SK-N-SH treated with all-trans-retinoic acid at 6 μM for 48 hours (cell line): ENCODE results near the gene DGKI.

Experiments
- ATAC-seq: fragments of 200-7000 bp; cut with Tn5 transposase; 3 replicates; pipeline ENCODE4 v1.9.1; 2020; ENCODE audit warnings: mild to moderate bottlenecking, moderate library complexity
- ARNTL ChIP-seq: fragments of 450-650 bp; formaldehyde crosslinking; IDR thresholded peaks from 2 replicates; pipeline ENCODE4 v1.5.0; 2020; ENCODE audit warnings: low read depth, mild to moderate bottlenecking, moderate library complexity, borderline replicate concordance
- BACH2 ChIP-seq: fragments of 250-450 bp; sonication (Bioruptor Pico); IDR thresholded peaks from 2 replicates; pipeline ENCODE4 v1.9.0; 2021; ENCODE audit warnings: mild to moderate bottlenecking, borderline replicate concordance
- CSDC2 ChIP-seq: fragments of 250-450 bp; sonication (Bioruptor Pico); IDR thresholded peaks from 2 replicates; pipeline ENCODE4 v1.5.0; 2020; ENCODE audit warnings: mild to moderate bottlenecking, moderate library complexity
- CSRNP3 ChIP-seq: fragments of 250-450 bp; sonication (Bioruptor Pico); IDR thresholded peaks from 2 replicates; pipeline ENCODE4 v1.5.1; 2021; ENCODE audit warnings: mild to moderate bottlenecking, moderate library complexity
- ESRRG ChIP-seq: fragments of 250-450 bp; sonication (Bioruptor Pico); IDR thresholded peaks from 2 replicates; pipeline ENCODE4 v1.6.1; 2021; ENCODE audit warnings: mild to moderate bottlenecking
- ISL1 ChIP-seq: fragments of 250-450 bp; sonication (Bioruptor Pico); IDR thresholded peaks from 2 replicates; pipeline ENCODE4 v2.1.2; 2022; ENCODE audit warnings: mild to moderate bottlenecking, moderate library complexity
- OSR1 ChIP-seq: fragments of 250-450 bp; sonication (Bioruptor Pico); IDR thresholded peaks from 2 replicates; pipeline ENCODE4 v1.8.0; 2022; ENCODE audit warnings: moderate library complexity, mild to moderate bottlenecking, inconsistent platforms
- PATZ1 ChIP-seq: fragments of 250-450 bp; sonication (Bioruptor Pico); IDR thresholded peaks from 2 replicates; pipeline ENCODE4 v1.8.0; 2020; ENCODE audit warnings: mild to moderate bottlenecking, moderate library complexity, borderline replicate concordance
- PPARA ChIP-seq: fragments of 250-450 bp; sonication (Bioruptor Pico); IDR thresholded peaks from 2 replicates; pipeline ENCODE4 v1.5.0; 2020; ENCODE audit warnings: mild to moderate bottlenecking, borderline replicate concordance
- RARB ChIP-seq: fragments of 250-450 bp; sonication (Bioruptor Pico); IDR thresholded peaks from 2 replicates; pipeline ENCODE4 v1.8.0; 2021; ENCODE audit warnings: mild to moderate bottlenecking, moderate library complexity
- SNAI2 ChIP-seq: fragments of 250-450 bp; sonication (Bioruptor Pico); IDR thresholded peaks from 2 replicates; pipeline ENCODE4 v1.5.0; 2020; ENCODE audit warnings: mild to moderate bottlenecking, moderate library complexity
- TOX ChIP-seq: fragments of 250-450 bp; sonication (Bioruptor Pico); IDR thresholded peaks from 2 replicates; pipeline ENCODE4 v1.8.0; 2021; ENCODE audit warnings: mild to moderate bottlenecking, moderate library complexity, borderline replicate concordance
- ZC3H10 ChIP-seq: fragments of 250-450 bp; sonication (Bioruptor Pico); IDR thresholded peaks from 2 replicates; pipeline ENCODE4 v1.5.1; 2021; ENCODE audit warnings: mild to moderate bottlenecking, moderate library complexity
- ZFP3 ChIP-seq: fragments of 250-450 bp; sonication (Bioruptor Pico); IDR thresholded peaks from 2 replicates; pipeline ENCODE4 v1.5.0; 2020; ENCODE audit warnings: mild to moderate bottlenecking, moderate library complexity
- ZFP30 ChIP-seq: fragments of 450-650 bp; formaldehyde crosslinking; IDR thresholded peaks from 2 replicates; pipeline ENCODE4 v1.5.0; 2022; ENCODE audit warnings: mild to moderate bottlenecking, moderate library complexity
- ZNF565 ChIP-seq: fragments of 450-650 bp; formaldehyde crosslinking; conservative IDR thresholded peaks from 2 replicates; pipeline ENCODE4 v1.5.0; 2020; ENCODE audit warnings: low read depth, mild to moderate bottlenecking, moderate library complexity
- ZNF70 ChIP-seq: fragments of 450-650 bp; formaldehyde crosslinking; IDR thresholded peaks from 2 replicates; pipeline ENCODE4 v1.5.0; 2020; ENCODE audit warnings: mild to moderate bottlenecking, moderate library complexity
- ZNF8 ChIP-seq: fragments of 450-650 bp; formaldehyde crosslinking; IDR thresholded peaks from 2 replicates; pipeline ENCODE4 v1.5.0; 2020; ENCODE audit warnings: mild to moderate bottlenecking, moderate library complexity
- TF ChIP-seq, protein P1 (sequence below): fragments of 250-450 bp; sonication (Bioruptor Pico); IDR thresholded peaks from 2 replicates; pipeline ENCODE4 v1.5.1; 2020; ENCODE audit warnings: low read depth, mild to moderate bottlenecking, moderate library complexity
- TF ChIP-seq, protein P2 (sequence below): fragments of 250-450 bp; sonication (Bioruptor Pico); IDR thresholded peaks from 2 replicates; pipeline ENCODE4 v1.8.0; 2021; ENCODE audit warnings: low read depth, mild to moderate bottlenecking, moderate library complexity, borderline replicate concordance

The DGKI gene

GRCh38 chr7:137564677-137565076 lies 282.1 kb downstream of the DGKI start:
- TF ChIP-seq OSR1 (CRISPR knock-in tag) (no peak), CSRNP3 (CRISPR knock-in tag) (no peak), CSDC2 (CRISPR knock-in tag) (no peak), ZNF565 (CRISPR knock-in tag) (no peak), ARNTL (CRISPR knock-in tag) (no peak), SNAI2 (CRISPR knock-in tag) (no peak), ZNF70 (no peak), ZC3H10 (no peak), ESRRG (CRISPR knock-in tag) (no peak), PATZ1 (CRISPR knock-in tag) (no peak), ZFP30 (CRISPR knock-in tag) (no peak), PPARA (CRISPR knock-in tag) (no peak), ZNF8 (CRISPR knock-in tag) (no peak), BACH2 (CRISPR knock-in tag) (no peak), TOX (CRISPR knock-in tag) (no peak), ZFP3 (CRISPR knock-in tag) (no peak)
- TF ChIP-seq, protein P1, sequence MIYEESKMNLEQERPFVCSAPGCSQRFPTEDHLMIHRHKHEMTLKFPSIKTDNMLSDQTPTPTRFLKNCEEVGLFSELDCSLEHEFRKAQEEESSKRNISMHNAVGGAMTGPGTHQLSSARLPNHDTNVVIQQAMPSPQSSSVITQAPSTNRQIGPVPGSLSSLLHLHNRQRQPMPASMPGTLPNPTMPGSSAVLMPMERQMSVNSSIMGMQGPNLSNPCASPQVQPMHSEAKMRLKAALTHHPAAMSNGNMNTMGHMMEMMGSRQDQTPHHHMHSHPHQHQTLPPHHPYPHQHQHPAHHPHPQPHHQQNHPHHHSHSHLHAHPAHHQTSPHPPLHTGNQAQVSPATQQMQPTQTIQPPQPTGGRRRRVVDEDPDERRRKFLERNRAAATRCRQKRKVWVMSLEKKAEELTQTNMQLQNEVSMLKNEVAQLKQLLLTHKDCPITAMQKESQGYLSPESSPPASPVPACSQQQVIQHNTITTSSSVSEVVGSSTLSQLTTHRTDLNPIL (CRISPR knock-in tag) = no peak
- TF ChIP-seq, protein P2, sequence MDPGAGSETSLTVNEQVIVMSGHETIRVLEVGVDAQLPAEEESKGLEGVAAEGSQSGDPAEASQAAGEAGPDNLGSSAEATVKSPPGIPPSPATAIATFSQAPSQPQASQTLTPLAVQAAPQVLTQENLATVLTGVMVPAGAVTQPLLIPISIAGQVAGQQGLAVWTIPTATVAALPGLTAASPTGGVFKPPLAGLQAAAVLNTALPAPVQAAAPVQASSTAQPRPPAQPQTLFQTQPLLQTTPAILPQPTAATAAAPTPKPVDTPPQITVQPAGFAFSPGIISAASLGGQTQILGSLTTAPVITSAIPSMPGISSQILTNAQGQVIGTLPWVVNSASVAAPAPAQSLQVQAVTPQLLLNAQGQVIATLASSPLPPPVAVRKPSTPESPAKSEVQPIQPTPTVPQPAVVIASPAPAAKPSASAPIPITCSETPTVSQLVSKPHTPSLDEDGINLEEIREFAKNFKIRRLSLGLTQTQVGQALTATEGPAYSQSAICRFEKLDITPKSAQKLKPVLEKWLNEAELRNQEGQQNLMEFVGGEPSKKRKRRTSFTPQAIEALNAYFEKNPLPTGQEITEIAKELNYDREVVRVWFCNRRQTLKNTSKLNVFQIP (CRISPR knock-in tag) = no peak
- no peak for ATAC-seq

DNA sequence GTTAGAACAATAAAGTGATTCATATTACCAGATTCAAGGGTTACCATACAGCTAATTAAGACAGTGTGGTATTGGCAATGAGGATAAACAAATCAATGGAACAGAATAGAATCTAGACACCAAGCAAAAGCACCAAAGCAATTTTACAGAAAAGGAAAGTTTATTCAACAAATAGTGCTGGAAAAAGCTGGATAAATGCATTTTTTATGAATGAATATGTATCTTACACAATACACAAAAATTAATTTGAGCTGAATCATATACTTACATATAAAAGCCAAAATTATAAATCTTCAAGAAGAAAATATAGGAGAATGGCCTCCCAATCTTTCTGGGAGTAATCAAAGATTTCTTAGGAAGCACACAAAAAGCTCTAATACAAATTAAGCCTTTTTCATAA lies 282.8 kb downstream of the DGKI start:
- TF ChIP-seq ARNTL (CRISPR knock-in tag) = no peak
- TF ChIP-seq CSRNP3 (CRISPR knock-in tag) = no peak
- no peak for ATAC-seq

DNA sequence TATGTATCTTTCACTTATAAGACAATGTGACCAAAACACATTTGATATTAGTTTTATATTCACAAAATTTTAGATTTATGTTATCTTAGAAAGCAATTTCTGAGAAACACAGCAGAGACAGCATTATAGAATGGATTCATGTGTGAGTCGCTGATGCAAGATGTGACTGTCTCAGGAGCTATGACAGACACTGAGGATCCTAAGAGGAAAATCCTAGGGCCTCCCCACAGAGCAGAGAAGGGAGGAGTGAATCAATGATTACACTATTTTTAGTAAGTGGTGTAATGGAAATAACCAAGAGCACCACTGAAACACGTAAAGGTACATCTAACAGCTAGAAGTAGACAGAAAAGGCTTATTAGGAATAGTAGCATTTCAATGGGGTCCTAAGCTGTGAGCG lies 299.3 kb downstream of the DGKI start:
- TF ChIP-seq CSDC2 (CRISPR knock-in tag) = no peak
- TF ChIP-seq BACH2 (CRISPR knock-in tag) = no peak
- no peak for TF ChIP-seq ZNF70
- no peak for TF ChIP-seq ZC3H10
- no peak for TF ChIP-seq ZNF8 (CRISPR knock-in tag)
- TF ChIP-seq, protein P1 (CRISPR knock-in tag) = no peak
- TF ChIP-seq RARB = no peak
- no peak for TF ChIP-seq SNAI2 (CRISPR knock-in tag)
- TF ChIP-seq ARNTL (CRISPR knock-in tag) = no peak
- TF ChIP-seq ISL1 = no peak
- TF ChIP-seq ZNF565 (CRISPR knock-in tag) = no peak
- no peak for ATAC-seq
